Measurements from ENCODE around the gene CDC14A.

Gene CDC14A

DNA sequence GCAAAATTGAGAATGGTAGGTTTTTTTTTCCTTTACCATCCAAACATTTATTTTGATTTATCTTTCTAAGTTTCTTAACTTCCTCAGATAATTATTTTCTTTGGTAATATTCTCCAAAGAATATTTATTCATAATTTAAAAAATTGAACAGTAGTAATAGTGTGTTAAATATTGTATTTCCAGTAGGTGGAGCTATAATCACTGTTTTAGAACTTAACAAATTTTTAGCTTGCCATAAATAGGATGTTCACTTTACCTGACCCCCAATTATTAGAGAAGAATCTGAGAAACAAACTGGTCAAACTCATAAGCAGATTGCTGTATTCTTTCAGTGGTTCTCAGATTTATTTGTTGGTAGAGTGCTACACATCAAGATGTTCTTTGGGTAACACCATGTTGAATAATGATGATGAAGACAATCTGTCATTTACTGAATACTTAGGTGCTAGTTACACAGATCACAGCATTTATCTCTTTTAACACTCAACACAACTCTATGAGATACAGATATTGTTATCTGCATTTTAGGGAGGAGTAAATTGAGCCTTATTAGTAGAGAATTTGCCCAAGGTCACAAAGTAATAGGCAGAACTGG, 103.3 kb downstream of the CDC14A start:
- Histone ChIP-seq H3K27me3 (ENCODE audit: control insufficient read depth, low read length) (no peaks in the 10 kb centered on the region), H4K20me1 (ENCODE audit: control insufficient read depth, insufficient read depth, low read depth, low read length) (no peaks in the 10 kb centered on the region), H3K36me3 (ENCODE audit: control insufficient read depth, low read length) (no peaks in the 10 kb centered on the region)

DNA sequence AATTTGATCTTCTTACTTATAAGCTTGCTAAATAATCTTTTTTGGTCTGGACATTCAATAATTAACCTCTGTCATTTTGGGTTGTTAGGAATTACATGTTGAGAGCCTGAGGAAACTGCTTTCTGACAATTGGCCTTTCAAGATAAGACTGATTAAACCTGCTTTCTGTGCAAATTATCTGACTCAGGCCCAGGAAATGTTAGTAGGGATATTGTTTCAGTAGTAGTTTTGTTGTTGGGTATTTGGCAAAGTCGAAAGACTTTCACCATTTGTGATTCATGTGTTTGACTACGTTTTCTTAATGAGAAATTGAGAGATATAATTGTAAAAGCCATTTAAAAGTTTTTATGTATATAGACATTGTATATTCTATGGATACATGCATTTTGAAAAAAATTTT, 104.6 kb downstream of the CDC14A start:
- Histone ChIP-seq H3K79me2 (ENCODE audit: control insufficient read depth, low read length) (no peaks in the 10 kb centered on the region), H3K27ac (ENCODE audit: low read depth, low read length) (no peak overlapping the region), H3K27me3 (ENCODE audit: control insufficient read depth, low read length) (no peaks in the 10 kb centered on the region), H3K4me1 (ENCODE audit: control insufficient read depth, low read length) (peaks cover 6% of the 10 kb centered on the region; the same call in 1 of the 2 replicates), H3K36me3 (ENCODE audit: control insufficient read depth, low read length) (no peaks in the 10 kb centered on the region), H3K9me3 (ENCODE audit: control insufficient read depth, insufficient read depth, low read length) (no peaks in the 10 kb centered on the region), H3F3A (ENCODE audit: control insufficient read depth, insufficient read depth) (peaks cover 2% of the 10 kb centered on the region; the same call in 1 of the 2 replicates), H3K4me3 (ENCODE audit: low read length) (no peak overlapping the region), H3K4me2 (ENCODE audit: low read length) (no peak overlapping the region), H3K9me2 (replicated peaks; ENCODE audit: control insufficient read depth, low read length) (no peaks in the 10 kb centered on the region), H4K20me1 (ENCODE audit: control insufficient read depth, insufficient read depth, low read depth, low read length) (no peaks in the 10 kb centered on the region)
- TF ChIP-seq EZH2phosphoT487 (IDR thresholded peaks at IDR 0.05; ENCODE audit: borderline replicate concordance, low read length) = no peak

More for the DNA sequence above, 103.3 kb downstream of the CDC14A start:
- no peak for TF ChIP-seq EZH2phosphoT487 (IDR thresholded peaks at IDR 0.05; ENCODE audit: borderline replicate concordance, low read length)
- TF ChIP-seq, protein P1, sequence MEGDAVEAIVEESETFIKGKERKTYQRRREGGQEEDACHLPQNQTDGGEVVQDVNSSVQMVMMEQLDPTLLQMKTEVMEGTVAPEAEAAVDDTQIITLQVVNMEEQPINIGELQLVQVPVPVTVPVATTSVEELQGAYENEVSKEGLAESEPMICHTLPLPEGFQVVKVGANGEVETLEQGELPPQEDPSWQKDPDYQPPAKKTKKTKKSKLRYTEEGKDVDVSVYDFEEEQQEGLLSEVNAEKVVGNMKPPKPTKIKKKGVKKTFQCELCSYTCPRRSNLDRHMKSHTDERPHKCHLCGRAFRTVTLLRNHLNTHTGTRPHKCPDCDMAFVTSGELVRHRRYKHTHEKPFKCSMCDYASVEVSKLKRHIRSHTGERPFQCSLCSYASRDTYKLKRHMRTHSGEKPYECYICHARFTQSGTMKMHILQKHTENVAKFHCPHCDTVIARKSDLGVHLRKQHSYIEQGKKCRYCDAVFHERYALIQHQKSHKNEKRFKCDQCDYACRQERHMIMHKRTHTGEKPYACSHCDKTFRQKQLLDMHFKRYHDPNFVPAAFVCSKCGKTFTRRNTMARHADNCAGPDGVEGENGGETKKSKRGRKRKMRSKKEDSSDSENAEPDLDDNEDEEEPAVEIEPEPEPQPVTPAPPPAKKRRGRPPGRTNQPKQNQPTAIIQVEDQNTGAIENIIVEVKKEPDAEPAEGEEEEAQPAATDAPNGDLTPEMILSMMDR (IDR thresholded peaks at IDR 0.05; ENCODE audit: low read depth, low read length, poor library complexity, severe bottlenecking) = peak; percentile 58
- Histone ChIP-seq H3F3A (ENCODE audit: control insufficient read depth, insufficient read depth) (peaks cover 2% of the 10 kb centered on the region; the same call in 1 of the 2 replicates), H3K9me2 (replicated peaks; ENCODE audit: control insufficient read depth, low read length) (no peaks in the 10 kb centered on the region), H3K4me3 (ENCODE audit: low read length) (no peak overlapping the region), H3K27ac (ENCODE audit: low read depth, low read length) (no peak overlapping the region), H3K4me2 (ENCODE audit: low read length) (no peak overlapping the region), H3K4me1 (ENCODE audit: control insufficient read depth, low read length) (peaks cover 6% of the 10 kb centered on the region; the same call in 1 of the 2 replicates), H3K9me3 (ENCODE audit: control insufficient read depth, insufficient read depth, low read length) (no peaks in the 10 kb centered on the region), H3K79me2 (ENCODE audit: control insufficient read depth, low read length) (no peaks in the 10 kb centered on the region)

DNA sequence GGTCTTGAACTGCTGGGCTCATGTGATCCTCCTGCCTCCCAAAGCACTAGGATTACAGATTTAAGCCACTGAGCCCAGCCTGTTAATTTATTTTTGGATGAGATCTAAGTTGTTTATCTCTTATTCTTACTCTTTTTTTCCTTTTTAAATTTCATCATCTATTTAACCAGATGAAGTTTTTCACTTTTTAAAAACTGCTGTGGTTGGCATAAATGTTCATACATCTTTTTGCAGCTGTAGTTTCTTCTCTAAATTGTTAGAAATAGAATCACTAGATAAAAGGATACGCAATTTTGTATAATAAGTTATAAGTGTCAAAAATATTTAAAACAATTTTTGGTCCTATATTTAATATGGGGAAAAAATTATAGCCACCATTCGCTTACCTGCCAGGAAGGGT, 105.4 kb downstream of the CDC14A start:
- H3K4me1 ChIP-seq (ENCODE audit: control insufficient read depth, low read length) = peaks cover 6% of the 10 kb centered on the region; the same call in 1 of the 2 replicates
- H3K9me3 ChIP-seq (ENCODE audit: control insufficient read depth, insufficient read depth, low read length) = no peaks in the 10 kb centered on the region
- no peaks in the 10 kb centered on the region for H3K27me3 ChIP-seq (ENCODE audit: control insufficient read depth, low read length)
- no peak overlapping the region for H3K27ac ChIP-seq (ENCODE audit: low read depth, low read length)
- no peak overlapping the region for H3K4me3 ChIP-seq (ENCODE audit: low read length)
- peaks cover 2% of the 10 kb centered on the region; the same call in 1 of the 2 replicates for H3F3A ChIP-seq (ENCODE audit: control insufficient read depth, insufficient read depth)
- TF ChIP-seq EZH2phosphoT487 (IDR thresholded peaks at IDR 0.05; ENCODE audit: borderline replicate concordance, low read length) = no peak
- TF ChIP-seq, protein P1 (IDR thresholded peaks at IDR 0.05; ENCODE audit: low read depth, low read length, poor library complexity, severe bottlenecking) = no peak
- no peaks in the 10 kb centered on the region for H3K79me2 ChIP-seq (ENCODE audit: control insufficient read depth, low read length)
- no peak overlapping the region for H3K4me2 ChIP-seq (ENCODE audit: low read length)
- no peaks in the 10 kb centered on the region for H4K20me1 ChIP-seq (ENCODE audit: control insufficient read depth, insufficient read depth, low read depth, low read length)
- H3K9me2 ChIP-seq (replicated peaks; ENCODE audit: control insufficient read depth, low read length) = no peaks in the 10 kb centered on the region
- no peaks in the 10 kb centered on the region for H3K36me3 ChIP-seq (ENCODE audit: control insufficient read depth, low read length)

DNA sequence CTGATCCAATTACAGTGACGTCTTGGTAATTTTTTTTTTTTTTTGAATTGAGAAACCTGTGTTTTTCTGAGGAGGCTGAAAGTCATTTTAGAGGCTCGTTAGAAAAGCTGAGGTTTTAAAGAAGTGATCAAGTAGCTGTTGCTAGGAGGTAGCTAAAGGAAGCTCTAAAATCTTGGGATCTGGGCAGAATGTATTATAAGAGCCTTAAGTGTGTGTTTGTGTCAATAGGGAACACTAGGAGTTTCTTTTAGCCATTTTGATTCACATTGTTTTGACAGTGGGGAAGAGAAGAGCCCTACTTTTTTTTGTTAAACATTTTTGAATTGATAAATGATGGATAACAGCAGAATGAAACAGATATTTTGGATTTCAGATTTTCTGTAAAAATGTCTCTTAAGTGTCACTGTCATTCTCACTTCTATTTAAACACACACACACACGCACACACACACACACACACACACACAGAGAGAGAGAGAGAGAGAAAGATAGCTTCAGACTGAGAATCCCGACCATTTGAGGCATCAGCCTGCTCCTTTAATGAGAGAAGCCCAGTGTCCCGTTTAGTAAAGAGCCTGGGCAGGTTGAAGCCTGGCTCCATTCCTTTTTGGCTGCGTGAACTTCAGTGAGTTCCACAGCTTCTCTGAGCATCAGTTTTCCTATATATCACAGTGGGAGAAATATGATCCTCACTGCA, 106.5 kb downstream of the CDC14A start:
- Histone ChIP-seq H3K4me2 (ENCODE audit: low read length) (no peak overlapping the region), H3K4me3 (ENCODE audit: low read length) (no peak overlapping the region)

More for the DNA sequence above, 106.5 kb downstream of the CDC14A start:
- Histone ChIP-seq H3K27ac (ENCODE audit: low read depth, low read length) (no peak overlapping the region), H3F3A (ENCODE audit: control insufficient read depth, insufficient read depth) (peaks cover 2% of the 10 kb centered on the region; the same call in 1 of the 2 replicates), H4K20me1 (ENCODE audit: control insufficient read depth, insufficient read depth, low read depth, low read length) (no peaks in the 10 kb centered on the region), H3K4me1 (ENCODE audit: control insufficient read depth, low read length) (peaks cover 8% of the 10 kb centered on the region), H3K27me3 (ENCODE audit: control insufficient read depth, low read length) (no peaks in the 10 kb centered on the region), H3K79me2 (ENCODE audit: control insufficient read depth, low read length) (no peaks in the 10 kb centered on the region), H3K9me3 (ENCODE audit: control insufficient read depth, insufficient read depth, low read length) (no peaks in the 10 kb centered on the region), H3K36me3 (ENCODE audit: control insufficient read depth, low read length) (no peaks in the 10 kb centered on the region), H3K9me2 (replicated peaks; ENCODE audit: control insufficient read depth, low read length) (no peaks in the 10 kb centered on the region)
- no peak for TF ChIP-seq EZH2phosphoT487 (IDR thresholded peaks at IDR 0.05; ENCODE audit: borderline replicate concordance, low read length)
- TF ChIP-seq, protein P1 (IDR thresholded peaks at IDR 0.05; ENCODE audit: low read depth, low read length, poor library complexity, severe bottlenecking) = no peak

All from DOHH2 (cell line).